HepG2 (cell line): Measurements from ENCODE around the gene SDC1. TPM values are rescaled to one million over a fixed set of nuclear protein-coding genes. Genes with fewer than 3 reads are reported as not detected.

Experiments used
- polyA plus RNA-seq, 8 experiments: library from polyadenylated mRNA; depleted of rRNA in 3 of 8; stranded (reverse) in 7 of 8; unstranded in 1 of 8; fragments of >200 nt; fragmentation: Illumina TruSeq in 4 of 8; extraction: Trizol in 4 of 8; gene quantifications; 2 replicates each; pipeline versions ENCODE4 v1.2.1 to v1.2.3, GENCODE V29; 2011 to 2016; ENCODE audit warnings: low read depth in 4 of 8, missing spikeins in 1 of 8, mixed read lengths in 1 of 8; ENCODE audit not compliant: insufficient read depth in 1 of 8
- total RNA-seq, 5 experiments: library from RNA; depleted of rRNA; stranded (reverse); fragments of >200 nt; fragmentation: Illumina TruSeq; extraction: Trizol; gene quantifications; 2 replicates each; pipeline ENCODE4 v1.2.3, GENCODE V29; 2016; ENCODE audit warnings: low read depth in 1 of 5
- TF ChIP-seq, protein P1 (sequence below), 2 experiments: sonication (generic) in 1 of 2; formaldehyde crosslinking in 1 of 2; IDR thresholded peaks; 2 replicates each; pipeline versions ENCODE4 v1.6.1 to v1.9.0; 2014 to 2022; ENCODE audit warnings: antibody characterized with exemption in 1 of 2, borderline replicate concordance in 1 of 2, inconsistent platforms in 1 of 2, low read depth in 1 of 2, missing genetic modification reagents in 1 of 2
- TF ChIP-seq, protein P2 (sequence below): IDR thresholded peaks from 2 replicates; pipeline ENCODE4 v1.4.0; 2020; ENCODE audit warnings: mild to moderate bottlenecking, missing genetic modification reagents
- TF ChIP-seq, protein P3 (sequence below): sonication (generic); formaldehyde crosslinking; IDR thresholded peaks from 2 replicates; pipeline ENCODE4 v1.4.0; 2020; ENCODE audit warnings: mild to moderate bottlenecking, missing genetic modification reagents

The SDC1 gene
- total and polyA plus RNA-seq, 2 of the 13 experiments (the other 11 are each of a cell fraction or from before 2014, with no cell fraction given) = 108 to 119 TPM

DNA sequence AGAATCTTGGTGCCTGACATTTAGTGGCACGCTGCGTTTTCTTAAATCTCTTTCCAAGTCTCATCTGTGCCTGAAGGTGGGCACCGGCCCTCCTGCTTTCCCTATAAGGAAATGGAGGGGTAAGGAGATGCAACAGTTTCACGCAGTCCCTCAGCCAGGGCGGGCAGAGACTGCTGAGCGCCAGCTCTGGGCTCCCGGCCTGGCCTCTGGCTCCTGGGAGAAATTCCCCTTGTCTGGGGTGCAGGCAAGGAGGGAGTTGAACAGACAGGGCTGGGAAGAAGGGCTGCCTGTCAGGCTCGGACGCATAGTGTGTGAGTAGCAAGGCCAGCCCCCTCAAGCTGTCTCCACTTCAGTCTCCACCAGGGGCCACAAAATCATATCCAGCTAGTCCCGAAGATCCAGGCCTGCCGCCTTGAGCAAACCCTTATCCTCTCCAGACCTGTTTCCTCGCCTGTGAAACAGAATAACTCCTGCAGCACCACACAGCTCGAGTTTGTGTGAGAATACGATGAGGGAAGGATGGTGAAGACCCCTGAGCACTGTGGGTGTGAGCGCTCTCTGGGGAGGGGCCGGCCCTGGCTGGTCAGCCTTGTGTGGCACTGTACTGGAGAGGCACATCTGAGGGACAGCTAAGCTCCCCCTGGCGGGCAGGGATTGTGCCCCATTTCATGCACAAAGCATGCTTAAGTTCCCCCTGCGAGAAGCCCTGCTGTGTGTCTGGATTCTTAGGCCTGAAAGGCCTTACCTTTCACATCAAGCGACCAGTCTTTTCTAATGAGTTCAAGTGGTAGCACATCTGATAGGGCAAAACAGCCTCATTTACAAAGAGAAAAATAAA is 33.8 kb downstream of the SDC1 start (continued):
- TF ChIP-seq, protein P1, sequence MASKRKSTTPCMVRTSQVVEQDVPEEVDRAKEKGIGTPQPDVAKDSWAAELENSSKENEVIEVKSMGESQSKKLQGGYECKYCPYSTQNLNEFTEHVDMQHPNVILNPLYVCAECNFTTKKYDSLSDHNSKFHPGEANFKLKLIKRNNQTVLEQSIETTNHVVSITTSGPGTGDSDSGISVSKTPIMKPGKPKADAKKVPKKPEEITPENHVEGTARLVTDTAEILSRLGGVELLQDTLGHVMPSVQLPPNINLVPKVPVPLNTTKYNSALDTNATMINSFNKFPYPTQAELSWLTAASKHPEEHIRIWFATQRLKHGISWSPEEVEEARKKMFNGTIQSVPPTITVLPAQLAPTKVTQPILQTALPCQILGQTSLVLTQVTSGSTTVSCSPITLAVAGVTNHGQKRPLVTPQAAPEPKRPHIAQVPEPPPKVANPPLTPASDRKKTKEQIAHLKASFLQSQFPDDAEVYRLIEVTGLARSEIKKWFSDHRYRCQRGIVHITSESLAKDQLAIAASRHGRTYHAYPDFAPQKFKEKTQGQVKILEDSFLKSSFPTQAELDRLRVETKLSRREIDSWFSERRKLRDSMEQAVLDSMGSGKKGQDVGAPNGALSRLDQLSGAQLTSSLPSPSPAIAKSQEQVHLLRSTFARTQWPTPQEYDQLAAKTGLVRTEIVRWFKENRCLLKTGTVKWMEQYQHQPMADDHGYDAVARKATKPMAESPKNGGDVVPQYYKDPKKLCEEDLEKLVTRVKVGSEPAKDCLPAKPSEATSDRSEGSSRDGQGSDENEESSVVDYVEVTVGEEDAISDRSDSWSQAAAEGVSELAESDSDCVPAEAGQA (IDR thresholded peaks at IDR 0.05; ENCODE audit: low read depth) = no peak
- TF ChIP-seq, protein P1 (CRISPR knock-in tag; IDR thresholded peaks at IDR 0.05; ENCODE audit: borderline replicate concordance) = no peak
- TF ChIP-seq, protein P2, sequence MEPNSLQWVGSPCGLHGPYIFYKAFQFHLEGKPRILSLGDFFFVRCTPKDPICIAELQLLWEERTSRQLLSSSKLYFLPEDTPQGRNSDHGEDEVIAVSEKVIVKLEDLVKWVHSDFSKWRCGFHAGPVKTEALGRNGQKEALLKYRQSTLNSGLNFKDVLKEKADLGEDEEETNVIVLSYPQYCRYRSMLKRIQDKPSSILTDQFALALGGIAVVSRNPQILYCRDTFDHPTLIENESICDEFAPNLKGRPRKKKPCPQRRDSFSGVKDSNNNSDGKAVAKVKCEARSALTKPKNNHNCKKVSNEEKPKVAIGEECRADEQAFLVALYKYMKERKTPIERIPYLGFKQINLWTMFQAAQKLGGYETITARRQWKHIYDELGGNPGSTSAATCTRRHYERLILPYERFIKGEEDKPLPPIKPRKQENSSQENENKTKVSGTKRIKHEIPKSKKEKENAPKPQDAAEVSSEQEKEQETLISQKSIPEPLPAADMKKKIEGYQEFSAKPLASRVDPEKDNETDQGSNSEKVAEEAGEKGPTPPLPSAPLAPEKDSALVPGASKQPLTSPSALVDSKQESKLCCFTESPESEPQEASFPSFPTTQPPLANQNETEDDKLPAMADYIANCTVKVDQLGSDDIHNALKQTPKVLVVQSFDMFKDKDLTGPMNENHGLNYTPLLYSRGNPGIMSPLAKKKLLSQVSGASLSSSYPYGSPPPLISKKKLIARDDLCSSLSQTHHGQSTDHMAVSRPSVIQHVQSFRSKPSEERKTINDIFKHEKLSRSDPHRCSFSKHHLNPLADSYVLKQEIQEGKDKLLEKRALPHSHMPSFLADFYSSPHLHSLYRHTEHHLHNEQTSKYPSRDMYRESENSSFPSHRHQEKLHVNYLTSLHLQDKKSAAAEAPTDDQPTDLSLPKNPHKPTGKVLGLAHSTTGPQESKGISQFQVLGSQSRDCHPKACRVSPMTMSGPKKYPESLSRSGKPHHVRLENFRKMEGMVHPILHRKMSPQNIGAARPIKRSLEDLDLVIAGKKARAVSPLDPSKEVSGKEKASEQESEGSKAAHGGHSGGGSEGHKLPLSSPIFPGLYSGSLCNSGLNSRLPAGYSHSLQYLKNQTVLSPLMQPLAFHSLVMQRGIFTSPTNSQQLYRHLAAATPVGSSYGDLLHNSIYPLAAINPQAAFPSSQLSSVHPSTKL (CRISPR knock-in tag) = no peak
- TF ChIP-seq, protein P3, sequence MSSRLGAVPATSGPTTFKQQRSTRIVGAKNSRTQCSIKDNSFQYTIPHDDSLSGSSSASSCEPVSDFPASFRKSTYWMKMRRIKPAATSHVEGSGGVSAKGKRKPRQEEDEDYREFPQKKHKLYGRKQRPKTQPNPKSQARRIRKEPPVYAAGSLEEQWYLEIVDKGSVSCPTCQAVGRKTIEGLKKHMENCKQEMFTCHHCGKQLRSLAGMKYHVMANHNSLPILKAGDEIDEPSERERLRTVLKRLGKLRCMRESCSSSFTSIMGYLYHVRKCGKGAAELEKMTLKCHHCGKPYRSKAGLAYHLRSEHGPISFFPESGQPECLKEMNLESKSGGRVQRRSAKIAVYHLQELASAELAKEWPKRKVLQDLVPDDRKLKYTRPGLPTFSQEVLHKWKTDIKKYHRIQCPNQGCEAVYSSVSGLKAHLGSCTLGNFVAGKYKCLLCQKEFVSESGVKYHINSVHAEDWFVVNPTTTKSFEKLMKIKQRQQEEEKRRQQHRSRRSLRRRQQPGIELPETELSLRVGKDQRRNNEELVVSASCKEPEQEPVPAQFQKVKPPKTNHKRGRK (CRISPR knock-in tag) = no peak
